GM12872 (cell line): ENCODE data around the gene GSK3B.

Experiments
- TF ChIP-seq, protein P1 (sequence below): IDR thresholded peaks from 3 replicates; pipeline ENCODE4 v1.5.1; 2011; ENCODE audit warnings: low read depth, mild to moderate bottlenecking, low read length, moderate library complexity; ENCODE audit not compliant: insufficient read depth

Gene GSK3B

GRCh38 chr3:119808244-119808643 lies 286.0 kb downstream of the GSK3B start:
- TF ChIP-seq, protein P1, sequence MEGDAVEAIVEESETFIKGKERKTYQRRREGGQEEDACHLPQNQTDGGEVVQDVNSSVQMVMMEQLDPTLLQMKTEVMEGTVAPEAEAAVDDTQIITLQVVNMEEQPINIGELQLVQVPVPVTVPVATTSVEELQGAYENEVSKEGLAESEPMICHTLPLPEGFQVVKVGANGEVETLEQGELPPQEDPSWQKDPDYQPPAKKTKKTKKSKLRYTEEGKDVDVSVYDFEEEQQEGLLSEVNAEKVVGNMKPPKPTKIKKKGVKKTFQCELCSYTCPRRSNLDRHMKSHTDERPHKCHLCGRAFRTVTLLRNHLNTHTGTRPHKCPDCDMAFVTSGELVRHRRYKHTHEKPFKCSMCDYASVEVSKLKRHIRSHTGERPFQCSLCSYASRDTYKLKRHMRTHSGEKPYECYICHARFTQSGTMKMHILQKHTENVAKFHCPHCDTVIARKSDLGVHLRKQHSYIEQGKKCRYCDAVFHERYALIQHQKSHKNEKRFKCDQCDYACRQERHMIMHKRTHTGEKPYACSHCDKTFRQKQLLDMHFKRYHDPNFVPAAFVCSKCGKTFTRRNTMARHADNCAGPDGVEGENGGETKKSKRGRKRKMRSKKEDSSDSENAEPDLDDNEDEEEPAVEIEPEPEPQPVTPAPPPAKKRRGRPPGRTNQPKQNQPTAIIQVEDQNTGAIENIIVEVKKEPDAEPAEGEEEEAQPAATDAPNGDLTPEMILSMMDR, result peak; percentile 13; the same call in 1 of the 3 replicates

DNA sequence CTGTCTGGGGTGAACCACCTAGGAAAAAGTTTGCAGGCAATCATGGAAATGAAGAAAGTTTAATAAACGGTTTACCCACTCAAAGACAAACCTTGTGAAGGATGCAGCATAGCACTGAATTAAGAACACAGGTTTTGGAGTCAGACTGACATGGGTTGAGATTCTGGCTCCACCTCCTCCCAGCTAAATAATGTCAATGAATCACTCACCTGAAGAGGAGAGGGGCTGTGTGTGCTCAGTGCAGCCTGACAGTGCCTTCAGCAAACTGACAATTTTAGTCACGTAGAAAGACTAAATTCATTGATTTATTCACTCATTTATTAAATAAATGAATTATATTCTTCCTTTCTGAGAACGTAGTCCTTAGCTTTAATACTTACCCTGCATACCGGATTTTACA lies 293.4 kb downstream of the GSK3B start:
- TF ChIP-seq, protein P1, result no peak

GRCh38 chr3:119796785-119797184 lies 297.5 kb downstream of the GSK3B start:
- TF ChIP-seq, protein P1, result no peak

- TF ChIP-seq, protein P1, result no peak
These were observed 297.9 kb downstream of the GSK3B start for GRCh38 chr3:119796368-119796767.

DNA sequence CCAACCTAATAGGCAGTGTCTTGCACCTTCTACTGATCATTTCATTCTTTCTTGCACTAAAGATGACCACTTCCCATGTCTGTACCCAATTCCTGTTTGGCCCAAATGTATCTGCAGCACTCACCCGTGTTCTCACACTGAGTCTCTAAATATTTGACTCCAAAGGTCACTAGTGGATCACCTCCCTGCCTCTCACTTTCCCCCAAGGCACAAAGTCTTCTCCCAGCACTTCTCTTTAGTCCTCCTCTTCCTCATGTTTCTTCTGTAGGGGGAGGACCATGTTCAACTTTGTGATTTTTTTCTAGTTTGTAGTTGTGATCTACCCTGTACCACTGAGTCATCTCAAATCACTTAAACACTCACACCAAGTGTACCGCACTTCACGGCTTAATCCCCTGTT lies 298.4 kb downstream of the GSK3B start:
- TF ChIP-seq, protein P1, result no peak

GRCh38 chr3:119794971-119795612 lies 299.2 kb downstream of the GSK3B start:
- TF ChIP-seq, protein P1, result no peak

GRCh38 chr3:119794401-119794800 lies 299.8 kb downstream of the GSK3B start:
- TF ChIP-seq, protein P1, result no peak

DNA sequence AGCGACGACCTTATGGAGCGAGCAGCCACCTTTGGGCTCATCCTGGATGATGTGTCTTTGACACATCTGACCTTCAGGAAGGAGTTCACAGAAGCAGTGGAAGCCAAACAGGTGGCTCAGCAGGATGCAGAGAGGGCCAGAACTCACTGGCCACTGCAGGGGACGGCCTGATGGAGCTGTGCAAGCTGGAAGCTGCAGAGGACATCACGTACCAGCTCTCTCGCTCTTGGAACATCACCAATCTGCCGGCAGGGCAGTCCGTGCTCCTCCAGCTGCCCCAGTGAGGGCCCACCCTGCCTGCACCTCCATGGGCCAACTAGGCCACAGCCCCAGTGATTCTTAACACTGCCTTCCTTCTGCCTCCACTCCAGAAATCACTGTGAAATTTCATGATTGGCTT lies 302.0 kb downstream of the GSK3B start:
- TF ChIP-seq, protein P1, result no peak
